GM12891 (cell line): ENCODE measurements around the gene COPE.

Experiments
- DNase-seq: peaks from one replicate; pipeline ENCODE4 v3.0.0; 2011; ENCODE audit warnings: low spot score; ENCODE audit not compliant: insufficient read length
- FAIRE-seq: peaks from 2 replicates; lab custom pipeline; 2011; peaks lifted over from hg19 to GRCh38; lab: Jason Lieb, UNC
- PAX5 ChIP-seq: IDR thresholded peaks from 2 replicates; pipeline ENCODE4 v1.6.1; 2011; ENCODE audit warnings: low read length, moderate library complexity, mild to moderate bottlenecking; ENCODE audit not compliant: insufficient read depth, severe bottlenecking
- POLR2A ChIP-seq: IDR thresholded peaks from 2 replicates; pipeline ENCODE4 v1.6.1; 2011; ENCODE audit warnings: low read depth, low read length, control low read depth
- POLR2AphosphoS5 ChIP-seq: IDR thresholded peaks from 2 replicates; pipeline ENCODE4 v1.6.1; 2011; ENCODE audit warnings: low read depth, low read length, control low read depth
- POU2F2 ChIP-seq: IDR thresholded peaks from 2 replicates; pipeline ENCODE4 v1.6.1; 2011; ENCODE audit warnings: low read depth, mild to moderate bottlenecking, control low read depth, low read length, moderate library complexity
- SPI1 ChIP-seq: IDR thresholded peaks from 2 replicates; pipeline ENCODE4 v1.6.1; 2011; ENCODE audit warnings: low read depth, low read length, control low read depth
- TAF1 ChIP-seq: IDR thresholded peaks from 2 replicates; pipeline ENCODE4 v1.6.1; 2011; ENCODE audit warnings: low read depth, low read length, control low read depth

COPE gene

GRCh38 chr19:18951721-18952281 lies 32.6 kb upstream of the COPE start:
- no peak for FAIRE-seq
- no peak for DNase-seq
- TF ChIP-seq SPI1 (no peak), TAF1 (no peak), POLR2A (no peak), POU2F2 (no peak), PAX5 (no peak), POLR2AphosphoS5 (no peak)

- no peak for FAIRE-seq
- no peak for DNase-seq
- TF ChIP-seq TAF1 (no peak), POLR2AphosphoS5 (no peak), PAX5 (no peak), POLR2A (no peak), POU2F2 (no peak), SPI1 (no peak)
These were observed 30.7 kb upstream of the COPE start for GRCh38 chr19:18949858-18950257.

GRCh38 chr19:18948976-18949356 lies 29.8 kb upstream of the COPE start:
- TF ChIP-seq SPI1: no peak
- no peak for TF ChIP-seq PAX5
- TF ChIP-seq TAF1: no peak
- no peak for TF ChIP-seq POU2F2
- TF ChIP-seq POLR2AphosphoS5: no peak
- no peak for TF ChIP-seq POLR2A
- DNase-seq (no peak), FAIRE-seq (no peak)

GRCh38 chr19:18948075-18948975 lies 29.1 kb upstream of the COPE start:
- no peak for TF ChIP-seq PAX5
- FAIRE-seq (no peak), DNase-seq (no peak)

- FAIRE-seq (no peak), DNase-seq (no peak)
- no peak for TF ChIP-seq POLR2AphosphoS5
- TF ChIP-seq TAF1: no peak
- TF ChIP-seq POLR2A: no peak
- no peak for TF ChIP-seq SPI1
- no peak for TF ChIP-seq PAX5
- no peak for TF ChIP-seq POU2F2
These were observed 27.7 kb upstream of the COPE start for GRCh38 chr19:18946918-18947317.

- FAIRE-seq (no peak), DNase-seq (no peak)
- TF ChIP-seq SPI1 (no peak), TAF1 (no peak), PAX5 (no peak), POU2F2 (no peak), POLR2AphosphoS5 (no peak), POLR2A (no peak)
These were observed 27.1 kb upstream of the COPE start for GRCh38 chr19:18946335-18946734.

- TF ChIP-seq PAX5 (no peak), POU2F2 (no peak), TAF1 (no peak), SPI1 (no peak), POLR2AphosphoS5 (no peak)
- FAIRE-seq: no peak
- DNase-seq: no peak
These were observed 26.1 kb upstream of the COPE start for GRCh38 chr19:18945297-18945696.

GRCh38 chr19:18943465-18943864 lies 24.3 kb upstream of the COPE start:
- TF ChIP-seq TAF1 (no peak), POU2F2 (no peak), POLR2A (no peak), SPI1 (no peak), POLR2AphosphoS5 (no peak), PAX5 (no peak)
- DNase-seq (no peak), FAIRE-seq (no peak)

GRCh38 chr19:18942692-18943091 lies 23.5 kb upstream of the COPE start:
- TF ChIP-seq POU2F2: no peak
- TF ChIP-seq TAF1: no peak
- no peak for TF ChIP-seq POLR2AphosphoS5
- no peak for TF ChIP-seq PAX5
- no peak for TF ChIP-seq POLR2A
- TF ChIP-seq SPI1: no peak
- DNase-seq (no peak), FAIRE-seq (no peak)

- no peak for TF ChIP-seq SPI1
- TF ChIP-seq POU2F2: no peak
- TF ChIP-seq TAF1: no peak
- TF ChIP-seq POLR2A: no peak
- TF ChIP-seq POLR2AphosphoS5: no peak
- no peak for TF ChIP-seq PAX5
- FAIRE-seq: no peak
- DNase-seq: no peak
These were observed 22.6 kb upstream of the COPE start for GRCh38 chr19:18941628-18942354.
